Neural progenitor cell (in vitro differentiated cells): ENCODE data around the gene C19orf73.

ENCODE experiments used
- EZH2phosphoT487 ChIP-seq: fragments of 200-600 bp; sonication (generic); IDR thresholded peaks from 2 replicates; pipeline ENCODE4 v1.6.1; 2017; ENCODE audit warnings: antibody characterized with exemption
- TF ChIP-seq, protein P1 (sequence below): fragments of 200-600 bp; sonication (generic); IDR thresholded peaks from 2 replicates; pipeline ENCODE4 v1.5.1; 2017; ENCODE audit warnings: antibody characterized with exemption, mild to moderate bottlenecking

- TF ChIP-seq, protein P1, sequence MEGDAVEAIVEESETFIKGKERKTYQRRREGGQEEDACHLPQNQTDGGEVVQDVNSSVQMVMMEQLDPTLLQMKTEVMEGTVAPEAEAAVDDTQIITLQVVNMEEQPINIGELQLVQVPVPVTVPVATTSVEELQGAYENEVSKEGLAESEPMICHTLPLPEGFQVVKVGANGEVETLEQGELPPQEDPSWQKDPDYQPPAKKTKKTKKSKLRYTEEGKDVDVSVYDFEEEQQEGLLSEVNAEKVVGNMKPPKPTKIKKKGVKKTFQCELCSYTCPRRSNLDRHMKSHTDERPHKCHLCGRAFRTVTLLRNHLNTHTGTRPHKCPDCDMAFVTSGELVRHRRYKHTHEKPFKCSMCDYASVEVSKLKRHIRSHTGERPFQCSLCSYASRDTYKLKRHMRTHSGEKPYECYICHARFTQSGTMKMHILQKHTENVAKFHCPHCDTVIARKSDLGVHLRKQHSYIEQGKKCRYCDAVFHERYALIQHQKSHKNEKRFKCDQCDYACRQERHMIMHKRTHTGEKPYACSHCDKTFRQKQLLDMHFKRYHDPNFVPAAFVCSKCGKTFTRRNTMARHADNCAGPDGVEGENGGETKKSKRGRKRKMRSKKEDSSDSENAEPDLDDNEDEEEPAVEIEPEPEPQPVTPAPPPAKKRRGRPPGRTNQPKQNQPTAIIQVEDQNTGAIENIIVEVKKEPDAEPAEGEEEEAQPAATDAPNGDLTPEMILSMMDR, result no peak
- no peak for TF ChIP-seq EZH2phosphoT487
Measured at GRCh38 chr19:49130325-49130724, 11.4 kb upstream of the C19orf73 start.
